Smooth muscle cell (in vitro differentiated cells): ENCODE measurements around the gene MIOX. TPM values are rescaled to one million over a fixed set of nuclear protein-coding genes. Genes with fewer than 3 reads are reported as not detected.

ENCODE experiments used
- DNase-seq: peaks from one replicate; lab custom pipeline; 2025; ENCODE audit not compliant: unreplicated experiment; lab: John Stamatoyannopoulos, UW
- H2AFZ ChIP-seq: fragments of 200-600 bp; sonication (generic); 2 replicates; pipeline ENCODE4 v1.6.0; 2016; ENCODE audit warnings: antibody characterized with exemption, low read depth, mild to moderate bottlenecking
- H3F3A ChIP-seq: fragments of 200-600 bp; sonication (generic); 2 replicates; pipeline ENCODE4 v1.6.0; 2017; ENCODE audit warnings: antibody characterized with exemption, low read depth
- H3K27ac ChIP-seq: fragments of 200-600 bp; sonication (generic); 2 replicates; pipeline ENCODE4 v1.5.1; 2016; ENCODE audit warnings: low read depth, mild to moderate bottlenecking
- H3K27me3 ChIP-seq: fragments of 200-600 bp; sonication (generic); 2 replicates; pipeline ENCODE4 v1.6.1; 2016; ENCODE audit warnings: low read depth, mild to moderate bottlenecking
- H3K36me3 ChIP-seq: fragments of 200-600 bp; sonication (generic); 2 replicates; pipeline ENCODE4 v1.5.1; 2016; ENCODE audit warnings: low read depth
- H3K4me1 ChIP-seq: fragments of 200-600 bp; sonication (generic); 2 replicates; pipeline ENCODE4 v1.5.1; 2016; ENCODE audit warnings: low read depth
- H3K4me2 ChIP-seq: fragments of 200-600 bp; sonication (generic); 2 replicates; pipeline ENCODE4 v1.6.0; 2016; ENCODE audit warnings: mild to moderate bottlenecking
- H3K4me3 ChIP-seq: fragments of 200-600 bp; sonication (generic); 2 replicates; pipeline ENCODE4 v1.5.1; 2016; ENCODE audit warnings: mild to moderate bottlenecking
- H3K79me2 ChIP-seq: fragments of 200-600 bp; sonication (generic); 2 replicates; pipeline ENCODE4 v1.6.0; 2016; ENCODE audit warnings: low read depth, mild to moderate bottlenecking
- H3K9ac ChIP-seq: fragments of 200-600 bp; sonication (generic); 2 replicates; pipeline ENCODE4 v1.6.0; 2016; ENCODE audit warnings: low read depth
- H3K9me3 ChIP-seq: fragments of 200-600 bp; sonication (generic); replicated peaks from 2 replicates; pipeline ENCODE4 v1.5.1; 2016; ENCODE audit warnings: low read depth
- H4K20me1 ChIP-seq: fragments of 200-600 bp; sonication (generic); 2 replicates; pipeline ENCODE4 v1.6.0; 2016; ENCODE audit warnings: low read depth
- WGBS: methylation state at CpG from one replicate; pipeline ENCODE4 v1.1.7; 2016; ENCODE audit warnings: low lambda C conversion rate; 5-methylcytosine and 5-hydroxymethylcytosine counted together
- polyA plus RNA-seq: library from polyadenylated mRNA; unstranded; fragments of >200 nt; fragmentation: Nextera tagmentation; extraction: Ambion mirVana; gene quantifications from 2 replicates; pipeline ENCODE4 v1.2.1, GENCODE V29; 2016
- total RNA-seq: library from RNA; depleted of rRNA; stranded (reverse); fragments of >200 nt; gene quantifications from 2 replicates; pipeline ENCODE4 v1.2.3, GENCODE V29; 2014
- TF ChIP-seq, protein P1 (sequence below): fragments of 200-600 bp; sonication (generic); IDR thresholded peaks from 2 replicates; pipeline ENCODE4 v1.5.1; 2017; ENCODE audit warnings: borderline replicate concordance, mild to moderate bottlenecking, antibody characterized with exemption; ENCODE audit not compliant: insufficient read depth, poor library complexity, severe bottlenecking

MIOX gene
- total and polyA plus RNA-seq, 2 experiments from 2014 or later, result 0.49 TPM; not detected in 1

DNA sequence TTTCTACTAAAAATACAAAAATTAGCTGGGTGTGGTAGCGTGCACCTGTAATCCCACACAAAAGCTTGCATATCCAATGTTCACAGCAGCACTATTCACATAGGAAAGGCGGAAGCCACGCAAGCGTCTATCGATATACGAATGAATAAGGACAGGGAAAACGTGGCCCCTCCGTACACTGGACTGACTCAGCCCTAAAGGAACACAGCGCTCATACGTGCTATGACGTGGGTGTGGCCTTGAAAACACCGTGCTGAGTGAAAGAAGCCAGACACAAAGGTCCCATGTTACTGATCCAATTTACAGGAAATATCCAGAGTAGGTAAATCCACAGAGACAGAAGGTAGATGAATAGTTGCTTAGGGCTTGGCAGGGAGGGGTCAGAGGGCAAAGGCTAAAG, 13.8 kb downstream of the MIOX start:
- no peak overlapping the region for H3K4me2 ChIP-seq
- no peaks in the 10 kb centered on the region for H3K36me3 ChIP-seq
- no peaks in the 10 kb centered on the region for H3K4me1 ChIP-seq
- 92% methylated on average over 12 of the region's 12 CpGs for WGBS
- DNase-seq, result no peak
- H2AFZ ChIP-seq, result no peak overlapping the region
- H3K27me3 ChIP-seq, result no peaks in the 10 kb centered on the region
- no peaks in the 10 kb centered on the region for H3F3A ChIP-seq
- no peaks in the 10 kb centered on the region for H4K20me1 ChIP-seq
- no peaks in the 10 kb centered on the region for H3K9me3 ChIP-seq
- no peak overlapping the region for H3K4me3 ChIP-seq
- H3K79me2 ChIP-seq, result no peaks in the 10 kb centered on the region
- TF ChIP-seq, protein P1, sequence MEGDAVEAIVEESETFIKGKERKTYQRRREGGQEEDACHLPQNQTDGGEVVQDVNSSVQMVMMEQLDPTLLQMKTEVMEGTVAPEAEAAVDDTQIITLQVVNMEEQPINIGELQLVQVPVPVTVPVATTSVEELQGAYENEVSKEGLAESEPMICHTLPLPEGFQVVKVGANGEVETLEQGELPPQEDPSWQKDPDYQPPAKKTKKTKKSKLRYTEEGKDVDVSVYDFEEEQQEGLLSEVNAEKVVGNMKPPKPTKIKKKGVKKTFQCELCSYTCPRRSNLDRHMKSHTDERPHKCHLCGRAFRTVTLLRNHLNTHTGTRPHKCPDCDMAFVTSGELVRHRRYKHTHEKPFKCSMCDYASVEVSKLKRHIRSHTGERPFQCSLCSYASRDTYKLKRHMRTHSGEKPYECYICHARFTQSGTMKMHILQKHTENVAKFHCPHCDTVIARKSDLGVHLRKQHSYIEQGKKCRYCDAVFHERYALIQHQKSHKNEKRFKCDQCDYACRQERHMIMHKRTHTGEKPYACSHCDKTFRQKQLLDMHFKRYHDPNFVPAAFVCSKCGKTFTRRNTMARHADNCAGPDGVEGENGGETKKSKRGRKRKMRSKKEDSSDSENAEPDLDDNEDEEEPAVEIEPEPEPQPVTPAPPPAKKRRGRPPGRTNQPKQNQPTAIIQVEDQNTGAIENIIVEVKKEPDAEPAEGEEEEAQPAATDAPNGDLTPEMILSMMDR, result no peak
- no peak overlapping the region for H3K9ac ChIP-seq
- H3K27ac ChIP-seq, result no peak overlapping the region

DNA sequence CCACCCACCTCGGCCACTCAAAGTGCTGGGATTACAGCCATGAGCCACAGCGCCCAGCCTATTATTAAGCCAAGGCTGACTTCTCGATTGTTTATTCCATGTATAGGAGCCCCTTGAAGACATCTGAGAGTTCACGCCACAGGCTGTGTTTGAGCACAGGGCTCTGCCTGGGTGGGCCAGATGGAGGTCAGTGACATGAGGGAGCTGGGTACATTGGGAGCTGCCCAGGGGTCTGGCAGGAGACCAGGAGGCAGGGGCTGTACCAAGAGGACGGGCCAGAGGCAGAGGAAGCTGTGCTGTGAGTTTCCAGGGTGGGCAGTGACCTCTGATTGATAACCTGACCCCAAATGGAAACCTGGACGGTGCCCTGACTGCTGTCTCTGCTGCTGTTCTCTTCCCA, 15.4 kb downstream of the MIOX start:
- H3K4me3 ChIP-seq, result no peak overlapping the region
- H3F3A ChIP-seq, result no peaks in the 10 kb centered on the region
- H3K9me3 ChIP-seq, result no peaks in the 10 kb centered on the region
- no peak overlapping the region for H3K27ac ChIP-seq
- H3K79me2 ChIP-seq, result peaks cover 14% of the 10 kb centered on the region
- no peak overlapping the region for H2AFZ ChIP-seq
- H3K4me1 ChIP-seq, result peaks cover 7% of the 10 kb centered on the region
- H3K27me3 ChIP-seq, result no peaks in the 10 kb centered on the region
- no peak overlapping the region for H3K9ac ChIP-seq
- no peak for DNase-seq
- no peaks in the 10 kb centered on the region for H3K36me3 ChIP-seq
- H4K20me1 ChIP-seq, result no peaks in the 10 kb centered on the region
- no peak overlapping the region for H3K4me2 ChIP-seq
- WGBS, result over 99% methylated on average over 5 of the region's 6 CpGs
- TF ChIP-seq, protein P1, result no peak

DNA sequence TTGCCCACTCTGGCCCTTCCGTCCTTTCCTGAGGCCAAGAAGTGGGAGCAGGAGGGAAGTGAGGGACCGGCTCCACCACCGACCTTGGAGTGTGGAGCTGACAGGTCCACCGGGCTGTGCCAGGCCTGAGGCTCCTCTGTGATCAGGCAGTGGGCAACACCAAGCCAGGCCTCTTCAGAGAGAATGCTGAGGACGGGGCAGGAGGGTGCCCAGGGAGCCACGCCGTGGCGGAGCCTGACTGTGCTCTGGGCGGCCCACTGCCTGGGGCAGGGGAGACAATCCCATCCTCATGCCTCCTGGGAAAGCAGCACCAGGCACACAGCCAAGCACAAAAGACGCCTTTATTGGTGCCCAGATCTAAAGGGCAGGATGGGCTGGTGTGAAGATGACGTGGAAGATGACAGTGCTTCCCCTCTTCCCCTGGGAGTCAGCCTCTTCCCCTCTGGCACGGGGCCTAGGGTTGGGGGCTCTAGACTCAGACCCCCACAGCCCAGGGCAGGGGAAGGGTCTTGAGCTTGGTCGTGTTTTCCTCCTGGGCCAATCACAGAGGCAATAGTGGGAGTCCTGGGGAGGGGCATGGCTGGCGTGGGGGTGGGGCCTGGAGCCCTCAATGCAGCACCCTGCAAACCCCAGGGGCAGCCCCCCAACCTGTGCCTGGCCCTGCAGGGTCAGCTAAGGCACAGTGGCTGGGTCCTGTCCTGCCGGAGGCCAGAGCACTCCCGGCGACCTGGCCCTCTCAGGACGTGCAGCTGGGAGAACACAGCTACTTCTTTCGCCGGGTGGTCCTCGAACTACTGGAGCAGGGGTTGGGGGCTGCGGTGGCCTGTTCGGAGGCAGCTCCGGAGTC, 16.2 kb downstream of the MIOX start:
- H3K4me1 ChIP-seq, result peaks cover 7% of the 10 kb centered on the region
- no peak overlapping the region for H3K4me3 ChIP-seq
- WGBS, result 91% methylated on average over 24 of the region's 24 CpGs
- no peak overlapping the region for H3K4me2 ChIP-seq
- no peak overlapping the region for H2AFZ ChIP-seq
- H4K20me1 ChIP-seq, result no peaks in the 10 kb centered on the region
- H3F3A ChIP-seq, result no peaks in the 10 kb centered on the region
- H3K79me2 ChIP-seq, result peaks cover 17% of the 10 kb centered on the region
- H3K9ac ChIP-seq, result no peak overlapping the region
- no peaks in the 10 kb centered on the region for H3K9me3 ChIP-seq
- no peaks in the 10 kb centered on the region for H3K27me3 ChIP-seq
- H3K36me3 ChIP-seq, result no peaks in the 10 kb centered on the region
- H3K27ac ChIP-seq, result no peak overlapping the region
- TF ChIP-seq, protein P1, result no peak
- DNase-seq, result no peak
